Osteoblast (primary cell): Measurements from ENCODE around the gene MORC2. TPM values are rescaled to one million over a fixed set of nuclear protein-coding genes. Genes with fewer than 3 reads are reported as not detected.

Experiments used
- DNase-seq: peaks from one replicate; pipeline ENCODE4 v3.0.0; 2011; ENCODE audit warnings: low spot score, mixed read lengths; ENCODE audit not compliant: insufficient read length; ENCODE audit errors: missing footprints
- H2AFZ ChIP-seq: 2 replicates; pipeline ENCODE4 v1.6.0; 2011; ENCODE audit warnings: mild to moderate bottlenecking, low read length
- H3K27ac ChIP-seq: 2 replicates; pipeline ENCODE4 v1.5.1; 2011; ENCODE audit warnings: mild to moderate bottlenecking, low read depth, low read length, moderate library complexity
- H3K27me3 ChIP-seq: 2 replicates; pipeline ENCODE4 v1.6.0; 2012; ENCODE audit warnings: mild to moderate bottlenecking, control low read depth, inconsistent platforms, low read length, moderate library complexity; ENCODE audit not compliant: insufficient read depth
- H3K36me3 ChIP-seq: 2 replicates; pipeline ENCODE4 v1.5.1; 2011; ENCODE audit warnings: mild to moderate bottlenecking, low read length, control low read depth, moderate library complexity; ENCODE audit not compliant: insufficient read depth
- H3K4me1 ChIP-seq: 2 replicates; pipeline ENCODE4 v1.5.1; 2011; ENCODE audit warnings: mild to moderate bottlenecking, low read length, control low read depth, moderate library complexity; ENCODE audit not compliant: insufficient read depth
- H3K4me2 ChIP-seq: 2 replicates; pipeline ENCODE4 v1.6.0; 2011; ENCODE audit warnings: mild to moderate bottlenecking, low read length; ENCODE audit not compliant: insufficient read depth
- H3K4me3 ChIP-seq: fragments of 200-600 bp; sonication (generic); 3 replicates; pipeline ENCODE4 v1.5.1; 2012; ENCODE audit warnings: mild to moderate bottlenecking, low read length, inconsistent platforms; ENCODE audit not compliant: insufficient read depth
- H3K79me2 ChIP-seq: 2 replicates; pipeline ENCODE4 v1.6.0; 2012; ENCODE audit warnings: mild to moderate bottlenecking, low read length, control low read depth, inconsistent platforms; ENCODE audit not compliant: insufficient read depth
- H3K9me3 ChIP-seq: 2 replicates; pipeline ENCODE4 v1.5.1; 2011; ENCODE audit warnings: low read depth, low read length, control low read depth
- H4K20me1 ChIP-seq: 2 replicates; pipeline ENCODE4 v1.6.0; 2012; ENCODE audit warnings: mild to moderate bottlenecking, low read length, control low read depth; ENCODE audit not compliant: insufficient read depth
- total RNA-seq: library from RNA; depleted of rRNA; stranded (reverse); fragments of >200 nt; gene quantifications from 2 replicates; pipeline ENCODE4 v1.2.3, GENCODE V29; 2012
- TF ChIP-seq, protein P1 (sequence below): IDR thresholded peaks from 2 replicates; pipeline ENCODE4 v1.5.1; 2011; ENCODE audit warnings: mild to moderate bottlenecking, low read depth, low read length, moderate library complexity; ENCODE audit errors: extremely low read depth

Gene MORC2
- total RNA-seq, 1 donor: 17.0 TPM

DNA sequence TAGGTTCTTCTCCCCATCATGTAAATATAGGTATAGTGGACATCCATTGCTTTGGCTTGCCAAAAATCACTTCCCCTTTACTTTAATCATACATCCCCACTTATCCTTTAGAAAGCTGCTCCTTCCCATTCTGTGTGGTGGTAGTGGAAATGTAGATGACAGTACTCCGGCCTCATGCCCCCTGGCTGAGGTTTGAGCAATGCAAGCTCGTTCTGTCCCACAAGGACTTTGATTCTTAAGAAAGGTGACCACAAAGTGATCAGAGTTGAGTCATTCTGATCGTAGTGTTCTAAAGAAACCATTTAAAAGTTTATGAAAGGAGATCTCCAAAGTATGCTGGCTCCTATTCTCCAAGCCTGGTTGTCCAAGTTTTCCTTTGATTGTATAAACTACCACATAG lies 11.4 kb upstream of the MORC2 start:
- Histone ChIP-seq H3K4me3 (no peak overlapping the region), H3K4me1 (no peaks in the 10 kb centered on the region), H3K36me3 (peaks cover 18% of the 10 kb centered on the region), H2AFZ (no peak overlapping the region), H4K20me1 (peaks cover 41% of the 10 kb centered on the region), H3K27ac (no peak overlapping the region), H3K9me3 (no peaks in the 10 kb centered on the region), H3K4me2 (no peak overlapping the region), H3K27me3 (no peaks in the 10 kb centered on the region), H3K79me2 (peaks cover 32% of the 10 kb centered on the region)
- no peak for DNase-seq
- TF ChIP-seq, protein P1, sequence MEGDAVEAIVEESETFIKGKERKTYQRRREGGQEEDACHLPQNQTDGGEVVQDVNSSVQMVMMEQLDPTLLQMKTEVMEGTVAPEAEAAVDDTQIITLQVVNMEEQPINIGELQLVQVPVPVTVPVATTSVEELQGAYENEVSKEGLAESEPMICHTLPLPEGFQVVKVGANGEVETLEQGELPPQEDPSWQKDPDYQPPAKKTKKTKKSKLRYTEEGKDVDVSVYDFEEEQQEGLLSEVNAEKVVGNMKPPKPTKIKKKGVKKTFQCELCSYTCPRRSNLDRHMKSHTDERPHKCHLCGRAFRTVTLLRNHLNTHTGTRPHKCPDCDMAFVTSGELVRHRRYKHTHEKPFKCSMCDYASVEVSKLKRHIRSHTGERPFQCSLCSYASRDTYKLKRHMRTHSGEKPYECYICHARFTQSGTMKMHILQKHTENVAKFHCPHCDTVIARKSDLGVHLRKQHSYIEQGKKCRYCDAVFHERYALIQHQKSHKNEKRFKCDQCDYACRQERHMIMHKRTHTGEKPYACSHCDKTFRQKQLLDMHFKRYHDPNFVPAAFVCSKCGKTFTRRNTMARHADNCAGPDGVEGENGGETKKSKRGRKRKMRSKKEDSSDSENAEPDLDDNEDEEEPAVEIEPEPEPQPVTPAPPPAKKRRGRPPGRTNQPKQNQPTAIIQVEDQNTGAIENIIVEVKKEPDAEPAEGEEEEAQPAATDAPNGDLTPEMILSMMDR: no peak

DNA sequence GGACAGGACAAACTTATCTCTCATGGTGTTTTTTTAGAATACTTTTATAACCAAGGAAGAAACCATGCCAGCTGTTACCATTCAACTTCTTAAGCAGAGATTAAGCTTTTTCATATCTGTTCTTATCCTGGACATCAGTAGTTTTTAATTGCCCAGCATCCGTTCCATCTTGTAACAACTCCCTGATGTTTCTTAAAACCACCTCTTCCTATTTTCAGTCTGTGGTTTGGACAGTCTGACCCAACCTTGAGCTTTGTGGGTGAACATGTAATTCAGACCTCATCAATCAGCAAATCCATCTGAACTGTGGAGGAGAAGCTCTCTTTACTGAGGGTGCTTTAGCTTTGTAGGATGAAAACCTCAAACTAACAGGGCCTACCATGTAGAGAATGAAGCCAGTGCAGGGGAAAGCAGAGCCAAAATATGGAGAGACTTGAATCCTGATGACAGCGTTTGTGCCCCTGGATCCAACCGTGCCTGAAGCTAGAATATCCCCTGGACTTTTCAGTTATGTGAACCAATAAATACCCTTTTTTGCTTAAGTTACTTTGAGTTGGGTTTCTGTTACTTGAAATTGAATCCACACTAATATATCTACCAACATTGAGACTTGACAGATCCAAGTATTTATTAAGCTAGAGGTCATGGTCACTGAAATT lies 9.9 kb upstream of the MORC2 start:
- Histone ChIP-seq H3K4me3 (no peak overlapping the region), H3K9me3 (no peaks in the 10 kb centered on the region), H3K27ac (no peak overlapping the region), H4K20me1 (peaks cover 52% of the 10 kb centered on the region), H2AFZ (no peak overlapping the region), H3K4me1 (no peaks in the 10 kb centered on the region), H3K79me2 (peaks cover 47% of the 10 kb centered on the region), H3K36me3 (peaks cover 30% of the 10 kb centered on the region), H3K4me2 (no peak overlapping the region), H3K27me3 (no peaks in the 10 kb centered on the region)
- TF ChIP-seq, protein P1: no peak
- no peak for DNase-seq

DNA sequence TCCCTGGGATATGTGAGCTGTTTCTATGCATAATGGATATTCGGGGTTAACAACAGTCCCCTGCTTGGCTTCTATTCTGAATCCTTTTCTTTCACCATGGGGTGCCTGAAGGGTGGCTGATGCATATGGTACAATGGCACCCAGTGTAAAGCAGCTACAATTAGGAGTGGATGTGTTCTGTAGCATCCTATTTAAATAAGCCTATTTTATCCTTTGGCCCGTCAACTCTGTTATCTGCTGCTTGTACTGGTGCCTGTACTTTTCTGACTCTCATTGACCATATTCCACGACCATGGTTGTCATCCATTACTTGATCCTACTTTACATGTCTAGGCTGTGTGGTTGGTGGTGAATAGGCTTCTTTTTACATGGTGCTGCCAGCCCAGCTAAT lies 1.8 kb upstream of the MORC2 start:
- DNase-seq: peak; percentile 76
- Histone ChIP-seq H3K79me2 (peaks cover 90% of the 10 kb centered on the region), H3K4me2 (peak overlapping the region; percentile 96), H3K36me3 (peaks cover 39% of the 10 kb centered on the region), H3K4me1 (peaks cover 11% of the 10 kb centered on the region), H4K20me1 (peaks cover 42% of the 10 kb centered on the region), H3K27me3 (no peaks in the 10 kb centered on the region), H3K27ac (peak overlapping the region; percentile 87), H2AFZ (no peak overlapping the region), H3K9me3 (peaks cover 1% of the 10 kb centered on the region), H3K4me3 (peak overlapping the region; percentile 86)
- TF ChIP-seq, protein P1: no peak

DNA sequence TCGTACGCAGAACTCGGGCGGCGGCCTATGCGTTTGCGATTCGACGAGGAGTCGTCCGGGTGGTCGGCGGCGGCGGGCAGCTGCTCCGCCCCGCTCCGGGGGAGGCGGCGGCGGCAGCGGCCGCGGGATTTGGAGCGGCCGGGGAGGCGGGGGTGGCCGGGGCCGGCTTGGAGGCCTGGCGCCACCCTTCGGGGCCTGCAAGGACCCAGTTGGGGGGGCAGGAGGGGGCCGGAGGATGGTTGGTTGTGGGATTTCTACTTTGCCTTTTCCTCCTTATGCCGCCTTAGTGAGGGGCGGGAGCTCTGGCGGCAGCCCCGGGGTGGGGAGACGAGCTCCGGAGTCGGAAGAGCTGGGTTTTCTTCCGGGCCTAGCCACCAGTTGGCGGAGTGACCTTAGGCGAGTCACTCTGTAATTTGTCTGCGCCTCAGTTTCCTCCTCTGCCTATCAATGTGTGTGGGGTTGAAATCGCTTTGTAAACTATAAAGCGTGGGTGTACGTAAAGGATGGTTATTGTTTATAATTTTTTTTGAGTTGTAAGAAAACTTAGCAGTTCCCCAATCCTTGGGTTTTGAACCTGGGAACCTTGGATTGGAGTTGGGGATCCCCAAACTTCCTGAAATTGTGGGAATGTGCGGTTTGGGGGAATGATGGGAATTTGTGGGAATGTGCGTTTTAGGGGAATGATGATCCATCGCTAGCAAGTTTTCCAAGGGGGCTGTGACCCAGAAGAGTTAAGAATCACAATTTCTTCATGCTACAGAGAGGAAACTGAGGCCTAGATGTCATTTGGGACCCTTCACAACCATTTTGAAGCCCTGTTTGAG lies 1.2 kb upstream of the MORC2 start:
- no peaks in the 10 kb centered on the region for H3K27me3 ChIP-seq
- H3K36me3 ChIP-seq: peaks cover 33% of the 10 kb centered on the region
- DNase-seq: peak; percentile 94
- TF ChIP-seq, protein P1: no peak
- H3K4me3 ChIP-seq: peak overlapping the region; percentile 86
- H2AFZ ChIP-seq: peak overlapping the region; percentile 60
- H3K9me3 ChIP-seq: peaks cover 1% of the 10 kb centered on the region
- H3K4me1 ChIP-seq: peaks cover 11% of the 10 kb centered on the region
- H4K20me1 ChIP-seq: peaks cover 39% of the 10 kb centered on the region
- H3K79me2 ChIP-seq: peaks cover 90% of the 10 kb centered on the region
- peak overlapping the region; percentile 87 for H3K27ac ChIP-seq
- H3K4me2 ChIP-seq: peak overlapping the region; percentile 96
